ENCODE results near the gene RNF182.

DNA sequence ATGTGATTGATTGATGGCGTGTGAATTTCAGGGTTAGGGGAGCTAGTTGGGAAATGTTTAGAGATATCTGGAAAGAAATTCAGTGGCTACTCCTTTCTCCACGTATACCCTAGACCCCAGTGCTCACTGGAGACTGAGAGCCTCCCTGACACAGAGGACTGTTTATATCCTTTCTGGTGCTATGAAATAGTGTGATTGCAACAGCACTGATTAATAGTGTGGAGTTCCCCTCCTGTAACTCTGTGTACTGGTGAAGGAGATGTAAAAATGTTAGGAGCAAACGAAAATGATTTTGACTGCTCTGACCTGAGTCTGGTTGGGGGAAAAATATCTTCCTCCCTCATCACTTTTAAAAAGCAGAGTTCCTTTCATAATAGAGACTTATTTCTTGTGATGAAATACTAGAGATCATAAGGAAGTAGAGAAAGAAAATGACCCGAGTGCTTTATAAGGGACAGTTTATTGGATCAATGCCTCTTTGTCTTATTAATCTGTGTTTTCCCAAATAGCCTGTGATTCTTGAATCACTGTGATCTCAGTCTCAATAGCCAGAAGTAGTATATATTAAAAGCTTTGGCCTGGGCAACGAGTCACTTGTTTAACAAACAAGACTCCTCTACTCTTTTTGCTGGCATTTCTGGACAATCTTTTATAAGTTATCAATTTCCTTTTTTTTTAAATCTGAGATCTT, 92.3 kb downstream of the RNF182 start:
- TF ChIP-seq, protein P1, sequence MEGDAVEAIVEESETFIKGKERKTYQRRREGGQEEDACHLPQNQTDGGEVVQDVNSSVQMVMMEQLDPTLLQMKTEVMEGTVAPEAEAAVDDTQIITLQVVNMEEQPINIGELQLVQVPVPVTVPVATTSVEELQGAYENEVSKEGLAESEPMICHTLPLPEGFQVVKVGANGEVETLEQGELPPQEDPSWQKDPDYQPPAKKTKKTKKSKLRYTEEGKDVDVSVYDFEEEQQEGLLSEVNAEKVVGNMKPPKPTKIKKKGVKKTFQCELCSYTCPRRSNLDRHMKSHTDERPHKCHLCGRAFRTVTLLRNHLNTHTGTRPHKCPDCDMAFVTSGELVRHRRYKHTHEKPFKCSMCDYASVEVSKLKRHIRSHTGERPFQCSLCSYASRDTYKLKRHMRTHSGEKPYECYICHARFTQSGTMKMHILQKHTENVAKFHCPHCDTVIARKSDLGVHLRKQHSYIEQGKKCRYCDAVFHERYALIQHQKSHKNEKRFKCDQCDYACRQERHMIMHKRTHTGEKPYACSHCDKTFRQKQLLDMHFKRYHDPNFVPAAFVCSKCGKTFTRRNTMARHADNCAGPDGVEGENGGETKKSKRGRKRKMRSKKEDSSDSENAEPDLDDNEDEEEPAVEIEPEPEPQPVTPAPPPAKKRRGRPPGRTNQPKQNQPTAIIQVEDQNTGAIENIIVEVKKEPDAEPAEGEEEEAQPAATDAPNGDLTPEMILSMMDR (IDR thresholded peaks at IDR 0.05; ENCODE audit: low read depth, low read length, poor library complexity, severe bottlenecking), result no peak
- no peak for TF ChIP-seq EZH2phosphoT487 (IDR thresholded peaks at IDR 0.05; ENCODE audit: borderline replicate concordance, low read length)

Measured in DOHH2 (cell line).